Upper lobe of left lung (tissue), 4 donors: ENCODE data around the gene ADGRD1.

Experiments
- CTCF ChIP-seq, 6 experiments: fragments of 450-650 bp in 4 of 6; fragments of 200-600 bp in 2 of 6; sonication (generic) in 2 of 6; IDR thresholded peaks; one replicate each; pipeline ENCODE4 v1.5.1; 2016 to 2019; ENCODE audit warnings: antibody characterized with exemption in 6 of 6
- POLR2A ChIP-seq, 4 donors: fragments of 450-650 bp; IDR thresholded peaks; one replicate each; pipeline ENCODE4 v1.5.1; 2016 to 2017; ENCODE audit warnings: antibody characterized with exemption in 4 of 4, mild to moderate bottlenecking in 2 of 4

- TF ChIP-seq POLR2A (IDR thresholded peaks at IDR 0.05) (no peak), CTCF (IDR thresholded peaks at IDR 0.05) (no peak)
Observed at GRCh38 chr12:131074221-131075083, 120.7 kb downstream of the ADGRD1 start.
